GM21423 (cell line): ENCODE measurements around the gene GPX4.
"Not testable (repeated sequence)": the region's sequence is repeated elsewhere in the genome, so short reads cannot be mapped to it uniquely, and the experiment has no call there.

Source experiments
- ATAC-seq: cut with Tn5 transposase; IDR thresholded peaks from one replicate; pipeline ENCODE4 v1.9.1; 2021; ENCODE audit warnings: mild to moderate bottlenecking, moderate library complexity; ENCODE audit not compliant: unreplicated experiment

GPX4 gene

DNA sequence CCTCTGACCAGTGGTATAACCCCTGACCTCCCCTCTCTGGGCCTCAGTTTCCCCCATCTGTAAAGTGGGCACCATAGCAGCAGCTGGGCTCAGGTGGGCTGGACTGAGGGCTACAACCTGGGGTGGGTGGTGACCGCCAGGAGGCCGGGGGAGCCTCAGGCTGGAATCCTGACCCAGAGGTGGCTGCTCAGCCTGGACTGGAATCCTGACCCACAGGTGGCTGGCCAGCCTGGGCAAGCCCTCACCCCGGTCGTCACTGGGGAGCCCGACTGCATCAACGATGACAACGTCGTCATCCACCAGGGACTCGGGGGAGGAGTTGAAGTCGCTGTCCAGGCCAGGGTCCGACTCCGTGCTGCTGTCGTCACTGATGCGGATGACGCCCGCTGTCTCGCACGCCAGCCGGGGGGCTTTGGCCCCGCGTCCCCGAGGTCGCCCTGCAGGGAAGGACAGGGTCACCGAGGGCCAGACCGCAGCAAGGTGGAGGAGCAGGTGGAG is 10.2 kb downstream of the GPX4 start:
- no peak for ATAC-seq

- not testable (repeated sequence) for ATAC-seq
Measured at GRCh38 chr19:1114728-1115127, 10.9 kb downstream of the GPX4 start.

GRCh38 chr19:1115646-1116420 is 12.0 kb downstream of the GPX4 start:
- no peak for ATAC-seq

GRCh38 chr19:1116726-1117581 is 13.2 kb downstream of the GPX4 start:
- ATAC-seq = no peak

GRCh38 chr19:1117654-1118053 is 13.9 kb downstream of the GPX4 start:
- no peak for ATAC-seq

DNA sequence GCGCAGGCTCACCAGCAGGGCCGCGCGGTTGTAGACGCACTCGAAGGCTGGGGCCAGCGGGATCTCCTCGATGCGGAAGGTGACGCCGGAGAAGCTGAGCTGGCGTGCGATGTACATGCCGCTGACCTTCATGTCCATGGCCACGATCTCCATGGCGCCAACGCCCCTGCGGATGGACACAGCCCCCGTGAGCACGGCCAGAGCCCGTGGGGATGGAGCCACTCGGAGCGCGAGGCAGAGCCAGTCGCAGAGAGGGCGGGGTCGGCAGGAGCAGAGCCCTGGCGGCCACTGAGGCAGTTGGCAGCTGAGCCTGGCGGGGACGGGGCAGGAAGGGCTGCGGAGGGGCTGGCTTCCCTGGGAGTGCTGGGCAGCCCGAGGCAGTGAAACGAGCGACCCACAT is 15.2 kb downstream of the GPX4 start:
- no peak for ATAC-seq

- ATAC-seq = no peak
Measured at GRCh38 chr19:1119475-1120217, 15.9 kb downstream of the GPX4 start.

GRCh38 chr19:1121395-1121794 is 17.6 kb downstream of the GPX4 start:
- ATAC-seq = no peak

DNA sequence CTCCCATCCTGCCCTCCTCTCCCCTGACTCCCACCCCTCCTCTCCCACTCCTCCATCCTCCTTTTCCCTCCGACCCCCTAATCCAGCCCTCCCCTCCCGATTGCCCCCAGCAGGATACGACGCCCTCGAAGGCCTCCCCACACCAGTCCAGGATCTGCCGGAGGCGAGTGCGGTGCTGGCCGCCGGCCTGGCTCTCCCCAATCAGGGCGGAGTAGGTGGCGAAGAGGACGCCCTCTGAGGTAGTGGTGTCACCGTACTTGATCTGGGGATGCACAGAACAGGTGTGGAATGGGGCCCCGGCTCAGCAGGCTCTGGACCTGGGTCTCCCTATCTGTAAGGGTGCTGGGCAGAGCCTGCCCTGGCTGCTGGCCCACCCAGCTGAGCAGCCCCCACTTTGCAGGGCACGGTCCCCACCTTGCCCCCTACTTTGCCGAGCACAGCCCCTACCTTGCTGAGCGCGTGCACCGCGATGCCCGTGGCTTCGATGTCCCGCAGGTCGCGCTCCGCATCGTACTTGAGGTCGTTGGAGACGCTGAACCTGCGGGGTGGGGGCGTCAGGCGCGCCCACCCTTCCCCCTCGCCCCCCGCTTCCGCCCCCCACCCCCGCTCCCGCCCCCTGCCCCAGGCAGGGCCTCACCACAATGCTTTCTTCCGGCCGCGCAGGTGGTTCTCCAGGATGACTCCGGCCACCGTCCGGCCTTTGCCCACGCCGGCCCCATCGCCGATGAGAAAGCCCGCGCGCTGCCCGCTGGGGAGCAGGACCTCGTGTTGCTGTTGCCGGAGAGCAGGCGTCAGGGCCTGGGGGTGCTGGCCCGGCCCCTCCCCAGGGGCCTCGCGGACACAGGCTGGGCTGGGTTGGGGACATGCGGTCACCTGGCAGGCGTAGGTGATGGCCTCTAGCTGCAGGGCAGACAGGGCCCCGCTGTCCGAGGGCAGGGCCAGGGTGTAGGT is 18.5 kb downstream of the GPX4 start:
- no peak for ATAC-seq

GRCh38 chr19:1122972-1123363 is 19.2 kb downstream of the GPX4 start:
- ATAC-seq = no peak

GRCh38 chr19:1123381-1123780 is 19.6 kb downstream of the GPX4 start:
- no peak for ATAC-seq

DNA sequence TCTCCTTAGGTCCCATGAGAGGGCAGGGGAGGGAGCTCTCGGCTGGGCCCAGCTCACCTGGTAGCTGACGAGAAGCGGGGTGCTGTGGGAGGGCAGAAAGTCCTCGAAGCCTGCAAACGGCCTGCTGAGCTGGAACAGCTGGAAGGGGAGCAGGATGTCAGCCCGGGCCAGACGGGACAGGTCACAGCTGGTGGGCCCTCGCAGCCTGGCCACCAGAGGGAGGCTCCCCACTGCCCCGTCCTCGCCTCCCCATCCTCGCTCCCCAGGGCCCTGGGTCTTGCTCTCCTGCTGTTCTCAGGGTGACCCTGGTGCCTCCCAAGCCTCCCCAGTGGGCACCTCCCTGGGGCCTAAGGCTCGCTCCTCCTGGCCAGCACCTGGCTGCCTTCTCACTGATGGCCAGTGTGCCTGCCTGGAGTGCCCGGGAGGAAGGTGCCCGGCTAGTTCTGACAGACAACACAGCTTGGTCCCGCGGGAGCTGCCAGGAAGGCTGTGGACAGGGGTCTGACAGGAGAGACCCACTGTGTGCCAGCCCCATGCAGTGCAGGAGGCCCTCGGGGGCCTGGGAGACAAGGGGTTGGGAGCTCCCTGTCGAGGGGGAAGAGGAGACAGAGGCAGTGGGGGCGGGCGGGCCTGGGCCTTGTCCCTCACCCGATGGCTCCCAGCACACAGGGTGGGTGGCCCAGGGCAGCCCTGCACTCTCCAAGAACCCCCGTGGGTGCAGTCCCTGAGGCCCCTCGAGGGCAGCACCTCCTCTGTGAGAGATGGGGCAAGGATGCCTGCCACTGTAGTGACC is 20.3 kb downstream of the GPX4 start:
- ATAC-seq = no peak

- ATAC-seq = no peak
Measured at GRCh38 chr19:1125601-1126467, 22.0 kb downstream of the GPX4 start.

- no peak for ATAC-seq
Measured at GRCh38 chr19:1126984-1127760, 23.4 kb downstream of the GPX4 start.

DNA sequence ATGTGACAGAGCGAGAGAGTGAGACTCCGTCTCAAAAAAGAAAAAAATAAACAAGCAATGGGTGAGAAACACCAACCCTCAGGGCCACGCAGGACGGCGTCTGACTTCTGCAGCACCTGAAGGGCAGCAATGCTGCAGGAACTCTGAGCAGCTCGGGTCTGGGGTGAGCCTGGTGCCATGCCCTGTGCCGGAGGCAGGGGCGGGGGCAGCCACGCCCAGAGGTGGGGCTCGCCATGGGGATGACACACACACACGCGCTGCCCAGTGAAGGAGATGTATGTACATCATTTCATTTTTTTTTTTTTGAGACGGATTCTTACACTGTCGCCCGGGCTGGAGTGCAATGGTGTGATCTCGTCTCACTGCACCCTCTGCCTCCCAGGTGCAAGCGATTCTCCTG is 24.3 kb downstream of the GPX4 start:
- no peak for ATAC-seq

- not testable (repeated sequence) for ATAC-seq
Measured at GRCh38 chr19:1129084-1129483, 25.3 kb downstream of the GPX4 start.

GRCh38 chr19:1129535-1129934 is 25.7 kb downstream of the GPX4 start:
- no peak for ATAC-seq
